H1 (cell line): ENCODE measurements around the gene TSPAN4.

Source experiments
- CBX5 ChIP-seq: fragments of 300-800, 300-1000 bp; sonication (generic); IDR thresholded peaks from 2 replicates; pipeline ENCODE4 v1.7.1; 2016; ENCODE audit warnings: antibody characterized with exemption, low read length, low read depth
- CTCF ChIP-seq, 3 experiments: IDR thresholded peaks; 1 replicate in 2 of 3; 2 replicates in 1 of 3; pipeline versions ENCODE4 v1.5.1 to v1.6.1; 2011; ENCODE audit warnings: low read length in 3 of 3, mild to moderate bottlenecking in 3 of 3, inconsistent platforms in 2 of 3, low read depth in 1 of 3, moderate library complexity in 1 of 3; ENCODE audit not compliant: insufficient read depth in 1 of 3; ENCODE audit errors: control extremely low read depth in 1 of 3

- TF ChIP-seq CBX5 (no peak), CTCF (IDR thresholded peaks at IDR 0.05; ENCODE audit: control extremely low read depth in 1 of 3, insufficient read depth in 1 of 3, low read depth in 1 of 3, low read length in 3 of 3) (no peak)
These were observed 20.6 kb downstream of the TSPAN4 start for GRCh38 chr11:863023-863909.
